NB4 (cell line): Measurements from ENCODE around the gene GLO1.

ENCODE experiments used
- DNase-seq: peaks from one replicate; pipeline ENCODE4 v3.0.0; 2010; ENCODE audit warnings: low read depth
- H3K4me3 ChIP-seq: one replicate; pipeline ENCODE4 v1.5.1; 2011; ENCODE audit warnings: mild to moderate bottlenecking, low read depth, low read length, moderate library complexity
- CTCF ChIP-seq: IDR thresholded peaks from one replicate; pipeline ENCODE4 v1.5.1; 2012; ENCODE audit warnings: low read depth, low read length
- MYC ChIP-seq: IDR thresholded peaks from 2 replicates; pipeline ENCODE4 v1.6.1; 2011; ENCODE audit warnings: low read depth, low read length
- POLR2A ChIP-seq: IDR thresholded peaks from 2 replicates; pipeline ENCODE4 v1.6.1; 2011; ENCODE audit warnings: mild to moderate bottlenecking; ENCODE audit not compliant: insufficient read length; ENCODE audit errors: extremely low read depth
- TF ChIP-seq, protein P1 (sequence below): IDR thresholded peaks from 2 replicates; pipeline ENCODE4 v1.6.1; 2011; ENCODE audit warnings: low read depth, low read length

GLO1 gene

GRCh38 chr6:38673397-38674165 lies 29.4 kb downstream of the GLO1 start:
- TF ChIP-seq MYC = no peak
- TF ChIP-seq POLR2A = no peak
- TF ChIP-seq, protein P1, sequence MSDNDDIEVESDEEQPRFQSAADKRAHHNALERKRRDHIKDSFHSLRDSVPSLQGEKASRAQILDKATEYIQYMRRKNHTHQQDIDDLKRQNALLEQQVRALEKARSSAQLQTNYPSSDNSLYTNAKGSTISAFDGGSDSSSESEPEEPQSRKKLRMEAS = no peak
- TF ChIP-seq CTCF = no peak
- peak; percentile 57 for DNase-seq
- no peak overlapping the region for H3K4me3 ChIP-seq

- H3K4me3 ChIP-seq = no peak overlapping the region
- DNase-seq = peak; percentile 68
- TF ChIP-seq, protein P1 = no peak
- TF ChIP-seq CTCF = peak; percentile 72
Measured at GRCh38 chr6:38671885-38672467, 31.0 kb downstream of the GLO1 start.

- TF ChIP-seq POLR2A (no peak), MYC (no peak), CTCF (no peak)
- TF ChIP-seq, protein P1 = no peak
- no peak overlapping the region for H3K4me3 ChIP-seq
- DNase-seq = no peak
Measured at GRCh38 chr6:38658418-38659167, 44.4 kb downstream of the GLO1 start.

DNA sequence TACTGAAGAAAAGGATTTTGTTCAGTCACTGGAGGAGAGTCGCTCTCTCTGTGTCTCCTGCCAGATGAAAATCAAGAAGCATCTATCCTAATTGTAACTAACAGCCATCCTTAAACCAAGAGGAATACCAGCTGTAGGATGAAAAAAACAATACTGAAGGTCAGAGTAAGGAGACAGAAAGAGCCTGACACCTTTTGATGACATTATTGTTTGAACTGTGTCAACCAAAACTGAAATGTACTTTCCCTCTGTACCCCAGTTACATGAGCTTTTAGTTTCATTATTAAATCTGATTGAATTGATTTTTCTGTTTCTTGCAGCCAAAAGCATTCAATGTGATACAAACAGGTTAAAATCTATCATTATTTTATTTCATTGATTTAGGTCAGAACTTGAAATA lies 46.0 kb downstream of the GLO1 start:
- H3K4me3 ChIP-seq = no peak overlapping the region
- no peak for DNase-seq
- TF ChIP-seq MYC (no peak), POLR2A (no peak), CTCF (no peak)
- TF ChIP-seq, protein P1 = no peak

DNA sequence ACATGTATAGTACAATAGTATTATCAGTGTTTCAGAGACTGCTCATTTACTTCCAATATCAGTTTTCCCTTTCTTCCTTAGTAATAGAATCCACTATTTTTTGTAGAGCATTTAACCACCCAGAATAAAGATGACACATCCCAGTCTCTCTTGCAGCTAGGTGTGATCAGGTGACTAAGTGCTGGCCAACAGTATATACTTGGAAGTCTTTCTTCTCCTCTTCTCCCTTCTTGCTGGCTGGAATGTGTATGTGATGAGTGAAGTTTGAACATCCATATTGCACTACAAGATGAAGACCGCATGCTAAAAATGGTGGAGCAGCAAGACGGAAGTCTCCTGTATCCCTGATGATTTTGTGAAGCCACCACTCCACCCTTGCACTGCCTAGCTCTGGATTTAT lies 48.7 kb downstream of the GLO1 start:
- no peak overlapping the region for H3K4me3 ChIP-seq
- DNase-seq = no peak
- TF ChIP-seq, protein P1 = no peak
